Adipocyte (in vitro differentiated cells): ENCODE data around the gene CHD9.
A peak's percentile ranks its signal among the peaks of the same experiment; 100 is the strongest.
"Not testable (repeated sequence)": the region's sequence is repeated elsewhere in the genome, so short reads cannot be mapped to it uniquely, and the experiment has no call there.

Experiments used
- DNase-seq: peaks from one replicate; pipeline ENCODE4 v3.0.0-alpha.2; 2015; ENCODE audit warnings: low read depth
- H3K27me3 ChIP-seq: replicated peaks from 2 replicates; pipeline ENCODE4 v1.7.0; 2013; ENCODE audit warnings: mild to moderate bottlenecking, low read length, moderate library complexity; ENCODE audit not compliant: control insufficient read depth, insufficient read depth
- H3K36me3 ChIP-seq: 2 replicates; pipeline ENCODE4 v1.7.0; 2013; ENCODE audit warnings: low read length, mild to moderate bottlenecking, moderate library complexity; ENCODE audit not compliant: control insufficient read depth, insufficient read depth, severe bottlenecking
- H3K4me1 ChIP-seq: 2 replicates; pipeline ENCODE4 v1.7.0; 2013; ENCODE audit warnings: mild to moderate bottlenecking, low read length, moderate library complexity; ENCODE audit not compliant: control insufficient read depth, insufficient read depth
- H3K4me3 ChIP-seq: 2 replicates; pipeline ENCODE4 v1.7.0; 2013; ENCODE audit warnings: mild to moderate bottlenecking, low read length, moderate library complexity
- H3K9ac ChIP-seq: 2 replicates; pipeline ENCODE4 v1.7.0; 2013; ENCODE audit warnings: mild to moderate bottlenecking, low read length, moderate library complexity
- H3K9me3 ChIP-seq: 2 replicates; pipeline ENCODE4 v1.7.0; 2013; ENCODE audit warnings: mild to moderate bottlenecking, low read length, moderate library complexity; ENCODE audit not compliant: control insufficient read depth

Gene CHD9

GRCh38 chr16:53061256-53061655 is 6.5 kb downstream of the CHD9 start:
- H3K36me3 ChIP-seq = no peaks in the 10 kb centered on the region
- H3K4me1 ChIP-seq = peaks cover 29% of the 10 kb centered on the region
- no peak overlapping the region for H3K9ac ChIP-seq
- no peak overlapping the region for H3K4me3 ChIP-seq
- no peaks in the 10 kb centered on the region for H3K27me3 ChIP-seq
- no peak for DNase-seq
- no peaks in the 10 kb centered on the region for H3K9me3 ChIP-seq

- Histone ChIP-seq H3K36me3 (no peaks in the 10 kb centered on the region), H3K4me3 (no peak overlapping the region), H3K9ac (no peak overlapping the region), H3K27me3 (no peaks in the 10 kb centered on the region), H3K4me1 (peaks cover 27% of the 10 kb centered on the region), H3K9me3 (no peaks in the 10 kb centered on the region)
- DNase-seq = no peak
Measured at GRCh38 chr16:53061701-53062159, 6.9 kb downstream of the CHD9 start.

GRCh38 chr16:53064081-53064578 is 9.3 kb downstream of the CHD9 start:
- no peak overlapping the region for H3K4me3 ChIP-seq

DNA sequence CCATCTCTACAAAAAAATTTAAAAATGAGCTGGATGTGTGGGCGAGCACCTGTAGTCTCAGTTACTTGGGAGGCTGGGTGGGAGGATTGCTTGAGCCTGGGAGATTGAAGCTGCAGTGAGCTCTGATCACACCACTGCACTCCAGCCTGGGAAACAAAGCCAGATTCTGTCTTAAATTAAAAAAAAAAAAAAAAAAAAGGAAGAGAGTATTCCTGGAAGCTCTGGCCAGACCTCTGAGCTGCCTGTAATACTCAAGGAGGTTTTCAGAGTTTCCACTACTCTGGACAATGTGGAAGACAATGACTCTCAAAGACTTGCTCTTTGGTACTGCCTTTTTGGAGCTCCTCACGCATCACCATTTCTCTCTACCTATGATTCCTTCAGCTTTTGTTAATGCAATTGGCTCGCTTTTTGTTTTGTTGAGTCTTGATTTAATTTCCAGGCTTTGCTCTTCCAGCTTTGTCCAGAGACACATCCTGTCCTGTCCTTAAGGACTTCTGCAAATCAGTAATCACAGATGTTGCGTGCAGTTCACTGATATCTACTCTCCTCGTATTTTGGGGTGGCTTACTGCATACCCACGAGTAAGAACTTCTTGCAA is 10.8 kb downstream of the CHD9 start:
- no peak for DNase-seq
- H3K4me1 ChIP-seq = peaks cover 19% of the 10 kb centered on the region
- H3K9me3 ChIP-seq = no peaks in the 10 kb centered on the region
- no peaks in the 10 kb centered on the region for H3K27me3 ChIP-seq
- H3K36me3 ChIP-seq = peaks cover 9% of the 10 kb centered on the region
- H3K9ac ChIP-seq = no peak overlapping the region
- H3K4me3 ChIP-seq = no peak overlapping the region

More at GRCh38 chr16:53064081-53064578, 9.3 kb downstream of the CHD9 start:
- Histone ChIP-seq H3K27me3 (no peaks in the 10 kb centered on the region), H3K36me3 (peaks cover 9% of the 10 kb centered on the region), H3K4me1 (peaks cover 18% of the 10 kb centered on the region), H3K9me3 (no peaks in the 10 kb centered on the region), H3K9ac (no peak overlapping the region)
- DNase-seq = no peak

- peaks cover 9% of the 10 kb centered on the region for H3K36me3 ChIP-seq
- peaks cover 30% of the 10 kb centered on the region for H3K4me1 ChIP-seq
- H3K27me3 ChIP-seq = no peaks in the 10 kb centered on the region
- H3K4me3 ChIP-seq = no peak overlapping the region
- H3K9ac ChIP-seq = no peak overlapping the region
- H3K9me3 ChIP-seq = no peaks in the 10 kb centered on the region
- DNase-seq = no peak
Measured at GRCh38 chr16:53067675-53068074, 12.9 kb downstream of the CHD9 start.

DNA sequence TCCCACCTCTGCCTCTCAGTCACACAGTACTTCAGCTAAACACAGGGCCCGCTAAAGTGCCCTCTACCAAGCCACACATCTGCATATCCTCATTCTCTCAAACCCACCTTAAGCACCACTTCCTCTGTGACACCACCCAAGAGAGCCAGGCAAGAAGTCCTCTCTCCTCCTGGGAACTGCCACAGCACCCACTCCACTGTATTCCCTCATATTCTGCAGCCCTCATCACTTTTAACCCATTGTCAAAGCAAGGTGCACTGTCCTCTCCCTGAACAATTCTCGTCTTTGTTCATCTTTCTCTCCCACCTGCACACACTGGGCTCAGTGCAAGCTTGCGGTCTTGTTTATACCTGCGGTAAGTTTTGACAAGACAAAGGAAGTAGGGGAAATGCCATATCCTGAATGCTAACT is 13.6 kb downstream of the CHD9 start:
- DNase-seq = no peak
- Histone ChIP-seq H3K4me1 (peaks cover 30% of the 10 kb centered on the region), H3K9ac (no peak overlapping the region), H3K9me3 (no peaks in the 10 kb centered on the region), H3K36me3 (peaks cover 9% of the 10 kb centered on the region), H3K27me3 (no peaks in the 10 kb centered on the region), H3K4me3 (no peak overlapping the region)

- Histone ChIP-seq H3K9me3 (no peaks in the 10 kb centered on the region), H3K4me1 (peaks cover 30% of the 10 kb centered on the region)
- DNase-seq = no peak
Measured at GRCh38 chr16:53069772-53070171, 15.0 kb downstream of the CHD9 start.

DNA sequence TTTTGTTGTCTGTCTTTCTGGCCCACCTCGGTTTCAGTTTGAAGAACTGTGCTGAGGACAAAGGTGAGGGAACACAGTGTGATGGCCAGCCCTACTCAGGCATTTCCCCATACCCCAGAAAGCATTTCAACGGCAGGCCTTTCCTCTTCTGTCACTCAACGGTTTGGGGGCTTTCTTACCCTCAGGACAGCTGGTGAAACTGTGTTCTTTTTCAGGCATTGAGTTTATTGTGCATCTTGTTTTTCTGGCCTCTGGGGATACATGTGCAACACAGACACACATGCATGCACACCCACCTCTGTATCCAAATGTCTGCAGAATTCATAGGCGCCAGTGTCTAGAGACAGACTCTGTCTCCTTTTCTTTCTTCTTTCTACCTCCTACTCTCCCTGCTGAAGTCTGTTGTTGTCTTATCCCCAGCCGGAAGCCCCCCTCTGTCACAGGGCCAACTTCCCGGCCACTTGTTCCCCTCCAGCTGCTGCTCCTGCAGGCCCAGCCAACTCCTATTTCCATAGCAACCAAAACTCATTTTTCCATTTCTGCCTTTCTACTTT is 17.0 kb downstream of the CHD9 start:
- H3K36me3 ChIP-seq = peaks cover 9% of the 10 kb centered on the region
- no peak for DNase-seq

More at GRCh38 chr16:53069772-53070171, 15.0 kb downstream of the CHD9 start:
- Histone ChIP-seq H3K4me3 (no peak overlapping the region), H3K27me3 (no peaks in the 10 kb centered on the region), H3K9ac (no peak overlapping the region), H3K36me3 (peaks cover 9% of the 10 kb centered on the region)

DNA sequence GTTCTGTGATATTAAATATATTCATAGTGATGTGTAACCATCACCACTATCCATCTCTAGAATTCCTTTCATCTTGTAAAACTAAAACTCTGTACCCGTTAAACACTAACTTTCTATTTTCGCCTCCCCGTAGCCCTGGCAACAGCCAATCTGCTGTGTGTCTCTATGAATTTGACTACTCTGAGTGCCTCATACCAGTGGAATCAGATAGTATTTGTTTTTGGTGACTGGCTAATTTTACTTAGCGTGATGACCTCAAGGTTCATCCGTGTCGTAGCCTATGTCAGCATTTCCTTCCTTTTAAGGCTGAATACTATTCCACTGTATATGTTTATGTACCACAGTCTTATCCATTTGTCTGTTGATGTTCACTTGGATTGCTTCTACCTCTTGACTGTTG is 18.2 kb downstream of the CHD9 start:
- H3K4me1 ChIP-seq = peaks cover 15% of the 10 kb centered on the region
- no peaks in the 10 kb centered on the region for H3K9me3 ChIP-seq
- no peak overlapping the region for H3K4me3 ChIP-seq
- no peak for DNase-seq
- H3K36me3 ChIP-seq = peaks cover 8% of the 10 kb centered on the region
- H3K27me3 ChIP-seq = no peaks in the 10 kb centered on the region
- no peak overlapping the region for H3K9ac ChIP-seq

More for the DNA sequence above, 17.0 kb downstream of the CHD9 start:
- no peaks in the 10 kb centered on the region for H3K9me3 ChIP-seq
- no peak overlapping the region for H3K4me3 ChIP-seq
- H3K4me1 ChIP-seq = peaks cover 15% of the 10 kb centered on the region
- peak overlapping the region; percentile 1 for H3K9ac ChIP-seq
- no peaks in the 10 kb centered on the region for H3K27me3 ChIP-seq

- not testable (repeated sequence) for H3K27me3 ChIP-seq, H3K9me3 ChIP-seq, DNase-seq, H3K9ac ChIP-seq, H3K4me3 ChIP-seq, H3K36me3 ChIP-seq
- peaks cover 15% of the 10 kb centered on the region for H3K4me1 ChIP-seq
Measured at GRCh38 chr16:53074296-53074695, 19.5 kb downstream of the CHD9 start.

DNA sequence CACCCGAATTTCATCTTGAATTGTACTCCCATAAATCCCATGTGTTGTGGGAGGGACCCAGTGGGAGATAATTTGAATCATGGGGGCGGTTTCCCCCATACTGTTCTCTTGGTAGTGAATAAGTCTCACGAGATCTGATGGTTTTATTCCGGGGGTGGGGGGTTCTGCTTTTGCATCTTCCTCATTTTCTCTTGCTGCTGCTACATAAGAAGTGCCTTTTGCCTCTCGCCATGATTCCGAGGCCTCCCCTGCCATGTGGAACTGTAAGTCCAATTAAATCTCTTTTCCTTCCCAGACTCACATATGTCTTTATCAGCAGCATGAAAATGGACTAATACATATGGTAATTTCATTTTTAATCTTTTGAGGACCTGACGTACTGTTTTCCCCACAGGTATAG is 20.7 kb downstream of the CHD9 start:
- peaks cover 26% of the 10 kb centered on the region for H3K4me1 ChIP-seq
- not testable (repeated sequence) for H3K9ac ChIP-seq, H3K4me3 ChIP-seq, H3K27me3 ChIP-seq, DNase-seq, H3K36me3 ChIP-seq, H3K9me3 ChIP-seq
